Calu3 (cell line): ENCODE results near the gene NAT9. TPM values are rescaled to one million over a fixed set of nuclear protein-coding genes. Genes with fewer than 3 reads are reported as not detected.

Source experiments
- BruUV-seq: library from RNA; stranded (reverse); fragments of 400-500 nt; replicated peaks from 2 replicates; lab custom pipeline; 2021; lab: Mats Ljungman, UMichigan
- CTCF ChIA-PET: fragments of 300-600 bp; sonication (Branson Sonifier 250); formaldehyde crosslinking; loops from one replicate; lab custom pipeline; 2022; ENCODE audit warnings: antibody characterized with exemption; lab: Charles Lee
- DNase-seq: peaks from one replicate; pipeline ENCODE4 v3.0.0; 2022
- H3K27ac Mint-ChIP-seq: one replicate; pipeline ENCODE4 v1.8.0; 2022; ENCODE audit warnings: mixed read lengths; ENCODE audit not compliant: unreplicated experiment
- H3K27me3 Mint-ChIP-seq: one replicate; pipeline ENCODE4 v1.8.0; 2022; ENCODE audit warnings: mixed read lengths; ENCODE audit not compliant: unreplicated experiment
- H3K36me3 Mint-ChIP-seq: one replicate; pipeline ENCODE4 v1.8.0; 2022; ENCODE audit warnings: mild to moderate bottlenecking, moderate library complexity, mixed read lengths; ENCODE audit not compliant: insufficient read depth, unreplicated experiment
- H3K4me1 Mint-ChIP-seq: one replicate; pipeline ENCODE4 v1.8.0; 2022; ENCODE audit warnings: mild to moderate bottlenecking, low read depth, mixed read lengths; ENCODE audit not compliant: unreplicated experiment
- H3K4me3 Mint-ChIP-seq: one replicate; pipeline ENCODE4 v1.8.0; 2022; ENCODE audit warnings: mild to moderate bottlenecking, low read depth, moderate library complexity, mixed read lengths; ENCODE audit not compliant: unreplicated experiment
- H3K9me3 Mint-ChIP-seq: one replicate; pipeline ENCODE4 v1.8.0; 2022; ENCODE audit warnings: low read depth, mixed read lengths; ENCODE audit not compliant: unreplicated experiment
- CTCF ChIP-seq: fragments of 200-600 bp; IDR thresholded peaks from one replicate; pipeline ENCODE4 v1.8.0; 2022; ENCODE audit warnings: antibody characterized with exemption; ENCODE audit not compliant: unreplicated experiment
- intact Hi-C: fragments of 100-400 bp; cut with micrococcal nuclease; formaldehyde crosslinking; loops from one replicate; pipeline ENCODE4 v1.10.0; 2022; ENCODE audit not compliant: unreplicated experiment
- total RNA-seq: library from RNA; stranded (reverse); gene quantifications from 2 replicates; pipeline ENCODE4 v1.2.3, GENCODE V29; 2022

Gene NAT9
- total RNA-seq, 1 experiment from 2014 or later: 66.5 TPM

- no TSS peak for BruUV-seq
- no peak overlapping the region for H3K27ac Mint-ChIP-seq
- intact Hi-C loops: no loop called here
- no peaks in the 10 kb centered on the region for H3K4me1 Mint-ChIP-seq
- CTCF ChIA-PET: interaction anchor here (0.7 kb wide), 1 partner anchor 10 kb away, joined by 3 read pairs; no protein-coding TSS in a partner anchor
- no peaks in the 10 kb centered on the region for H3K9me3 Mint-ChIP-seq
- H3K27me3 Mint-ChIP-seq: no peaks in the 10 kb centered on the region
- DNase-seq: no peak
- TF ChIP-seq CTCF: no peak
- no peak overlapping the region for H3K4me3 Mint-ChIP-seq
- peaks cover 13% of the 10 kb centered on the region for H3K36me3 Mint-ChIP-seq
Measured at GRCh38 chr17:74822335-74822938, 46.3 kb upstream of the NAT9 start.

- DNase-seq: no peak
- CTCF ChIA-PET: interaction anchor here (0.7 kb wide), 1 partner anchor 10 kb away, joined by 3 read pairs; no protein-coding TSS in a partner anchor
- no peak overlapping the region for H3K27ac Mint-ChIP-seq
- no peaks in the 10 kb centered on the region for H3K4me1 Mint-ChIP-seq
- BruUV-seq: no TSS peak
- no peaks in the 10 kb centered on the region for H3K27me3 Mint-ChIP-seq
- H3K9me3 Mint-ChIP-seq: no peaks in the 10 kb centered on the region
- H3K4me3 Mint-ChIP-seq: no peak overlapping the region
- H3K36me3 Mint-ChIP-seq: peaks cover 13% of the 10 kb centered on the region
- TF ChIP-seq CTCF: no peak
- intact Hi-C loops: no loop called here
Measured at GRCh38 chr17:74821655-74822334, 45.6 kb upstream of the NAT9 start.

GRCh38 chr17:74819801-74820436, 43.8 kb upstream of the NAT9 start:
- BruUV-seq: no TSS peak
- Mint-ChIP-seq H3K4me1 (no peaks in the 10 kb centered on the region), H3K27ac (no peak overlapping the region), H3K4me3 (no peak overlapping the region), H3K9me3 (no peaks in the 10 kb centered on the region), H3K27me3 (no peaks in the 10 kb centered on the region), H3K36me3 (peaks cover 11% of the 10 kb centered on the region)
- CTCF ChIA-PET: interaction anchor here (1.1 kb wide), 1 partner anchor 13 kb away, joined by 4 read pairs; no protein-coding TSS in a partner anchor
- TF ChIP-seq CTCF: no peak
- intact Hi-C loops: no loop called here
- no peak for DNase-seq

GRCh38 chr17:74818291-74818938, 42.3 kb upstream of the NAT9 start:
- no peaks in the 10 kb centered on the region for H3K4me1 Mint-ChIP-seq
- intact Hi-C loops: no loop called here
- no peaks in the 10 kb centered on the region for H3K9me3 Mint-ChIP-seq
- BruUV-seq: no TSS peak
- CTCF ChIA-PET: no interaction called here
- H3K27me3 Mint-ChIP-seq: no peaks in the 10 kb centered on the region
- peaks cover 9% of the 10 kb centered on the region for H3K36me3 Mint-ChIP-seq
- H3K27ac Mint-ChIP-seq: no peak overlapping the region
- no peak for TF ChIP-seq CTCF
- H3K4me3 Mint-ChIP-seq: no peak overlapping the region
- no peak for DNase-seq
